SU-DHL-6 (cell line): ENCODE data around the gene THY1.

Experiments
- H2AFZ ChIP-seq: fragments of 200-600 bp; sonication (generic); 2 replicates; pipeline ENCODE4 v1.6.1; 2014; ENCODE audit warnings: low read depth, mild to moderate bottlenecking, moderate library complexity, mixed read lengths, antibody characterized with exemption, low read length; ENCODE audit not compliant: severe bottlenecking
- H3F3A ChIP-seq: fragments of 200-600 bp; shearing (Covaris generic); 2 replicates; pipeline ENCODE4 v1.6.0; 2016; ENCODE audit warnings: antibody characterized with exemption, mild to moderate bottlenecking; ENCODE audit not compliant: insufficient read depth
- H3K27ac ChIP-seq: fragments of 200-600 bp; sonication (generic); 2 replicates; pipeline ENCODE4 v1.5.1; 2016; ENCODE audit warnings: low read depth, mild to moderate bottlenecking, low read length, moderate library complexity, mixed read lengths
- H3K27me3 ChIP-seq: fragments of 200-600 bp; sonication (generic), shearing (Covaris generic); 2 replicates; pipeline ENCODE4 v1.6.0; 2014; ENCODE audit warnings: mild to moderate bottlenecking, low read length
- H3K36me3 ChIP-seq: fragments of 200-600 bp; sonication (generic); 2 replicates; pipeline ENCODE4 v1.6.1; 2014; ENCODE audit warnings: mild to moderate bottlenecking, low read length, mixed read lengths
- H3K4me2 ChIP-seq: fragments of 300-600, 200-600 bp; shearing (Covaris generic), sonication (generic); 2 replicates; pipeline ENCODE4 v1.6.0; 2014; ENCODE audit warnings: low read length, low read depth, mild to moderate bottlenecking; ENCODE audit not compliant: poor library complexity, severe bottlenecking
- H3K4me3 ChIP-seq: fragments of 200-600 bp; sonication (generic); 2 replicates; pipeline ENCODE4 v1.5.1; 2014; ENCODE audit warnings: antibody characterized with exemption, low read length, mild to moderate bottlenecking, mixed read lengths; ENCODE audit not compliant: insufficient read depth, poor library complexity, severe bottlenecking
- H3K79me2 ChIP-seq: fragments of 200-600 bp; sonication (generic); 2 replicates; pipeline ENCODE4 v1.6.1; 2014; ENCODE audit warnings: mild to moderate bottlenecking, low read length, moderate library complexity; ENCODE audit not compliant: insufficient read depth
- H3K9ac ChIP-seq: fragments of 200-600 bp; sonication (generic); 2 replicates; pipeline ENCODE4 v1.7.0; 2014; ENCODE audit warnings: mild to moderate bottlenecking, low read length
- H3K9me2 ChIP-seq: fragments of 200-600 bp; sonication (generic); replicated peaks from 2 replicates; pipeline ENCODE4 v1.6.1; 2014; ENCODE audit warnings: low read length; ENCODE audit not compliant: insufficient read depth
- H3K9me3 ChIP-seq: fragments of 200-600 bp; sonication (generic); 2 replicates; pipeline ENCODE4 v1.6.1; 2014; ENCODE audit warnings: low read length, mixed read lengths; ENCODE audit not compliant: insufficient read depth
- H4K20me1 ChIP-seq: fragments of 200-600 bp; sonication (generic); 2 replicates; pipeline ENCODE4 v1.6.1; 2014; ENCODE audit warnings: low read depth, mild to moderate bottlenecking, antibody characterized with exemption, low read length, moderate library complexity, mixed read lengths
- EZH2phosphoT487 ChIP-seq: fragments of 200-600 bp; sonication (generic), shearing (Covaris generic); conservative IDR thresholded peaks from 2 replicates; pipeline ENCODE4 v1.6.1; 2018; ENCODE audit warnings: mild to moderate bottlenecking, antibody characterized with exemption, low read length, moderate library complexity, mixed read lengths
- TF ChIP-seq, protein P1 (sequence below): fragments of 200-600 bp; sonication (generic); IDR thresholded peaks from one replicate; pipeline ENCODE4 v1.5.1; 2017; ENCODE audit warnings: antibody characterized with exemption, mild to moderate bottlenecking, low read length, moderate library complexity; ENCODE audit not compliant: insufficient read depth, poor library complexity, severe bottlenecking

The THY1 gene

DNA sequence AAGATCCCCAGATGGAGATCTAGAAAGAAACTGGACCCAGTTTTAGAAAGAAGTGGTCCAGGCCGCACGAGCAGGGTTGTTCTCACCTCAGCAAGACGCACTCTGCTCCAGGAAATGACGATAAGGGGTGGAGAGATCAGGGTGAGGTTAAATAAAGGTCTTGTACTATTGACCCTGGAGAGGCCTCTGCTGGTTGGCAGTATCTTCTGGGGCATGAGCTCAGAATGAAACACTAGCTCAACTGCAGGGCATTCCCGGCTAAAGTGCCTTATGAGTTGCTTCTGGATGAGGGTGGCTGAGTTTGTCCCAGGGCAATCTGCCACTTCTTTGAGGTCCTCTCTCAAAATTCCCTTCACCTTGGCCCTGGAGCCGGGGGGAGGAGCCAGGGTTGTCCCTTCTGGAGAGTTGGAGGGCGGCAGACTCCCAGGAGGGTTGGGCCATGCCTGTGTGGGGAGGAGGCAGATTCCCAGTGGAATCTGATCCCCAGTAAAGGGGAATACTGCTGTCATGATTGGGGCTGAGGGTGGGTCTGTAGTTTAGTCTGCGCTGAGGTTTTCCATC is 52.4 kb downstream of the THY1 start:
- H2AFZ ChIP-seq: no peak overlapping the region
- no peaks in the 10 kb centered on the region for H3F3A ChIP-seq
- H4K20me1 ChIP-seq: no peaks in the 10 kb centered on the region
- no peaks in the 10 kb centered on the region for H3K27me3 ChIP-seq
- TF ChIP-seq EZH2phosphoT487: no peak
- TF ChIP-seq, protein P1, sequence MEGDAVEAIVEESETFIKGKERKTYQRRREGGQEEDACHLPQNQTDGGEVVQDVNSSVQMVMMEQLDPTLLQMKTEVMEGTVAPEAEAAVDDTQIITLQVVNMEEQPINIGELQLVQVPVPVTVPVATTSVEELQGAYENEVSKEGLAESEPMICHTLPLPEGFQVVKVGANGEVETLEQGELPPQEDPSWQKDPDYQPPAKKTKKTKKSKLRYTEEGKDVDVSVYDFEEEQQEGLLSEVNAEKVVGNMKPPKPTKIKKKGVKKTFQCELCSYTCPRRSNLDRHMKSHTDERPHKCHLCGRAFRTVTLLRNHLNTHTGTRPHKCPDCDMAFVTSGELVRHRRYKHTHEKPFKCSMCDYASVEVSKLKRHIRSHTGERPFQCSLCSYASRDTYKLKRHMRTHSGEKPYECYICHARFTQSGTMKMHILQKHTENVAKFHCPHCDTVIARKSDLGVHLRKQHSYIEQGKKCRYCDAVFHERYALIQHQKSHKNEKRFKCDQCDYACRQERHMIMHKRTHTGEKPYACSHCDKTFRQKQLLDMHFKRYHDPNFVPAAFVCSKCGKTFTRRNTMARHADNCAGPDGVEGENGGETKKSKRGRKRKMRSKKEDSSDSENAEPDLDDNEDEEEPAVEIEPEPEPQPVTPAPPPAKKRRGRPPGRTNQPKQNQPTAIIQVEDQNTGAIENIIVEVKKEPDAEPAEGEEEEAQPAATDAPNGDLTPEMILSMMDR: no peak
- H3K36me3 ChIP-seq: no peaks in the 10 kb centered on the region
- no peaks in the 10 kb centered on the region for H3K9me3 ChIP-seq
- no peak overlapping the region for H3K4me3 ChIP-seq
- no peak overlapping the region for H3K27ac ChIP-seq
- no peak overlapping the region for H3K4me2 ChIP-seq
- no peaks in the 10 kb centered on the region for H3K79me2 ChIP-seq
- no peak overlapping the region for H3K9ac ChIP-seq
- H3K9me2 ChIP-seq: no peaks in the 10 kb centered on the region

DNA sequence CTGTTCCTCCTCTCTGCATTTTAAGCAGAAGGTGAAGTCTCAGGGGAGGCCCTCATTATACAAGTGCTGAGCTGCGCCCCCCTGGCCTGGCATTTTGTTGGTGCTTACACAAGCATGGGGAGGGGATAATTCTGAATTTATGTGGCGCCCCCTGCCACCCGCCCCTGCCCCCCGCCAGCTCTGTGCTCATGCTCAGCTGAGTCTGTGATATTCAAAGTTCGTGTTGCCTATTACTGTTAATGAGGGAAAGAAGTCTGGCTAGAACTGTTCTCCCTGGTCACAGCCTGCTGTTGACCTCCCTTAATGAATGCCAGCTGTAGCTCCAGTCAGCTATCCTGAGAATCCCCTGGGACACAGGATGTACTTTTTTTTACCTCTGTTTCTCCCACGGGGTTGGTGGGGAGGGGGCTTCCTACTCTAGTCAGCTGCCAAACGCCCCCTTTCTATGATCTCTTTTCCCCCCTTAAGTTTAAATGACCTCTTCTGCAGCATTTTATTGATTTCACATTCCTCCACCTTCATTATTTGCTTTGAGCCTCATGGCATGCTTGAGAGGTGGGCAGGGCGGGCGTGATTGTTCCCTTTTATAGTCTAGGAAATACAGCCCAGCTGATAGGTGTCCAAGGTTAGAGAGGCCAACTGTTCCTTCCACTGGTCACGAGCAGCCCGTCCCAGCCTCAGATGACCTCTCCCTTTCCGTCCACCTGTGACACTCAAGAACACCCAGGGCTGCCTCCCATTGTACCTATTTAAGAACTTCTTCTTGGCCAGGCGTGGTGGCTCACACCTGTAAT is 53.6 kb downstream of the THY1 start:
- H4K20me1 ChIP-seq: no peaks in the 10 kb centered on the region
- no peak overlapping the region for H3K9ac ChIP-seq
- no peaks in the 10 kb centered on the region for H3K36me3 ChIP-seq
- TF ChIP-seq, protein P1: no peak
- TF ChIP-seq EZH2phosphoT487: no peak
- H3K4me2 ChIP-seq: no peak overlapping the region
- no peaks in the 10 kb centered on the region for H3F3A ChIP-seq
- H3K4me3 ChIP-seq: no peak overlapping the region
- H3K79me2 ChIP-seq: no peaks in the 10 kb centered on the region
- H3K9me2 ChIP-seq: no peaks in the 10 kb centered on the region
- no peaks in the 10 kb centered on the region for H3K9me3 ChIP-seq
- no peak overlapping the region for H3K27ac ChIP-seq
- H2AFZ ChIP-seq: no peak overlapping the region
- no peaks in the 10 kb centered on the region for H3K27me3 ChIP-seq

DNA sequence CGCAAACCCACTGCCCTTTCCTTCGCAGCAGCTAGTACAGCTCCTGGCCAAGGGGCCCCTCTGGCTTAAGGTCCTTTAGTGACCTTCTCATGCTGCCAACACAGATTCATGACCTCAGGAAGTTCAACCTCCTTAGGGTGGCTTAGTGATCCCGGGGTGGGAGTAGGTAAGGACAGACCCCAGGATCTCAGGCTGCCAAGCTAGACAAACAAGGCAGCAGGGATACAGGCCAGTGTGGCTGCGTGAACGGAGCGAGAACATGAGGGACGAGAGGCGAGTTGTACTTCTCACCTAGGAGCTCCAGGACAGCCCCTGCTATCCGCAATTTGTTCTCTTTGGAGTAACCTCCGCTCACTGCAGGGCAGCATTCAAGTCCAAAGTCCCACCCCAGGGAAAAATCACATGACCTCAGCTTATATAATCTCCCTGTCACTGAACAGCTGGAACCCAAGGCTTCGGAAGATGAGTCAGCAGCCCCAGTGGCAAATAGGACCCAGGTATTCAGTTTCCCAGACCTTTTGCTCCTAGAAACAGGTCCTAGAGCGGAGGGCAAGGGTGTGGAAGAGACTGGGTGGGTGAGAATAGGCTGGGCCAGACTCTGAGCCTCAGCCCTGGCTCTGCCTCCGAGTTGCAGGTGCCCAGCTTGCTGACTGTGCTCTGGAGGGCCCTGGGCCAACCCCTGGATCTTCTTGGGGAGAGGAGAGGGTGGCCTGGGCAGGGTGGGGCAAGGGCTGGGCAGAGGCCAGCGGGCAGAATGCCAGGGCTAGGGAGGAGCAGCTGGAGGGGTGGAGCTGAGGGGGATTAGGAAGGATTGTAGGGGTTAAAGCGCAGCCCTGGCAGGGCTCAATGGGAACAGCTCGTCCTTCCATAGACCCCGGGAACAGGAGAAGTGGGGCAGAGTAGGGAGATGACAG is 54.6 kb downstream of the THY1 start:
- no peaks in the 10 kb centered on the region for H3K27me3 ChIP-seq
- no peaks in the 10 kb centered on the region for H3F3A ChIP-seq
- no peak overlapping the region for H2AFZ ChIP-seq
- H4K20me1 ChIP-seq: no peaks in the 10 kb centered on the region
- no peaks in the 10 kb centered on the region for H3K9me3 ChIP-seq
- H3K9me2 ChIP-seq: no peaks in the 10 kb centered on the region
- H3K9ac ChIP-seq: no peak overlapping the region
- no peak overlapping the region for H3K4me3 ChIP-seq
- no peaks in the 10 kb centered on the region for H3K36me3 ChIP-seq
- no peak overlapping the region for H3K27ac ChIP-seq
- no peaks in the 10 kb centered on the region for H3K79me2 ChIP-seq
- TF ChIP-seq, protein P1: no peak
- no peak for TF ChIP-seq EZH2phosphoT487
- H3K4me2 ChIP-seq: no peak overlapping the region
